Activated CD8-positive, alpha-beta T cell treated with anti-CD3 and anti-CD28 coated beads for 36 hours (primary cell): ENCODE results near the gene MOV10L1. TPM values are rescaled to one million over a fixed set of nuclear protein-coding genes. Genes with fewer than 3 reads are reported as not detected.

Experiments
- ATAC-seq: fragments of 200-7000 bp; cut with Tn5 transposase; one replicate; pipeline ENCODE4 v1.10.0; 2021; ENCODE audit warnings: mild to moderate bottlenecking, moderate library complexity
- CTCF ChIA-PET: fragments of 350-600 bp; sonication (Branson Sonifier 250); formaldehyde crosslinking; loops from one replicate; lab custom pipeline; 2021; ENCODE audit warnings: antibody characterized with exemption; lab: Charles Lee
- POLR2A ChIA-PET: fragments of 350-600 bp; sonication (Branson Sonifier 250); formaldehyde crosslinking; loops from one replicate; lab custom pipeline; 2021; ENCODE audit warnings: antibody characterized with exemption; lab: Charles Lee
- DNase-seq: peaks from one replicate; pipeline ENCODE4 v3.0.0-alpha.2; 2020
- H3K27ac Mint-ChIP-seq: one replicate; pipeline ENCODE4 v1.8.0; 2021; ENCODE audit warnings: mild to moderate bottlenecking, mixed read lengths
- H3K27me3 Mint-ChIP-seq: one replicate; pipeline ENCODE4 v1.8.0; 2021; ENCODE audit warnings: mixed read lengths
- H3K36me3 Mint-ChIP-seq: one replicate; pipeline ENCODE4 v1.8.0; 2021; ENCODE audit warnings: low read depth, mixed read lengths
- H3K4me1 Mint-ChIP-seq: one replicate; pipeline ENCODE4 v1.8.0; 2021; ENCODE audit warnings: low read depth, mixed read lengths
- H3K4me3 Mint-ChIP-seq: one replicate; pipeline ENCODE4 v1.8.0; 2021; ENCODE audit warnings: mild to moderate bottlenecking, moderate library complexity, mixed read lengths
- H3K9me3 Mint-ChIP-seq: one replicate; pipeline ENCODE4 v1.8.0; 2021; ENCODE audit warnings: mixed read lengths
- intact Hi-C: fragments of 100-400 bp; cut with micrococcal nuclease; formaldehyde crosslinking; loops from one replicate; pipeline ENCODE4 v1.10.0; 2022
- total RNA-seq, 2 experiments: library from RNA; stranded (reverse); gene quantifications; one replicate each; pipeline ENCODE4 v1.2.3, GENCODE V29; 2021
- TF ChIP-seq, protein P1 (sequence below): fragments of 200-600 bp; IDR thresholded peaks from one replicate; pipeline ENCODE4 v1.8.0; 2022; ENCODE audit warnings: antibody characterized with exemption, mild to moderate bottlenecking

Gene MOV10L1
- total RNA-seq, 2 experiments from 2014 or later: 0.34 TPM; not detected in 1

DNA sequence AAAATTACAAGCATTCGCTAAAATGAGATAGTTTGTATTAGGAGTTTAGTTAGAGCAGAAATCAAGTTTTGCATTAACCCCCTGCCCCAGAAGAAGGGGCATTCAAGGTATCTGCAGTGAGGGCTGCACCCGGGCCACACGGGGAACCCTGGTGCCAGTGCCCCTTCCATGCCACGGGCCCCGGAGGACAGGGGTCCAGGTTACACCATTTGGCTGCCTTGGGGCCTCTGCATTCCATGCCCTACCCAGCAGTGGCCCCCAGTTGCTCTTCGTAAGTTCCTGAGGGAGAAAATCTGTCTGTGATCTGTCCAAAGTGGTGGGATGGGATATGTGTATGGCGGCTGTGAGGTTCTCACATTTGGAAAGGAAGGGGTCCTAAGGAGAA is 63.9 kb downstream of the MOV10L1 start:
- TF ChIP-seq, protein P1, sequence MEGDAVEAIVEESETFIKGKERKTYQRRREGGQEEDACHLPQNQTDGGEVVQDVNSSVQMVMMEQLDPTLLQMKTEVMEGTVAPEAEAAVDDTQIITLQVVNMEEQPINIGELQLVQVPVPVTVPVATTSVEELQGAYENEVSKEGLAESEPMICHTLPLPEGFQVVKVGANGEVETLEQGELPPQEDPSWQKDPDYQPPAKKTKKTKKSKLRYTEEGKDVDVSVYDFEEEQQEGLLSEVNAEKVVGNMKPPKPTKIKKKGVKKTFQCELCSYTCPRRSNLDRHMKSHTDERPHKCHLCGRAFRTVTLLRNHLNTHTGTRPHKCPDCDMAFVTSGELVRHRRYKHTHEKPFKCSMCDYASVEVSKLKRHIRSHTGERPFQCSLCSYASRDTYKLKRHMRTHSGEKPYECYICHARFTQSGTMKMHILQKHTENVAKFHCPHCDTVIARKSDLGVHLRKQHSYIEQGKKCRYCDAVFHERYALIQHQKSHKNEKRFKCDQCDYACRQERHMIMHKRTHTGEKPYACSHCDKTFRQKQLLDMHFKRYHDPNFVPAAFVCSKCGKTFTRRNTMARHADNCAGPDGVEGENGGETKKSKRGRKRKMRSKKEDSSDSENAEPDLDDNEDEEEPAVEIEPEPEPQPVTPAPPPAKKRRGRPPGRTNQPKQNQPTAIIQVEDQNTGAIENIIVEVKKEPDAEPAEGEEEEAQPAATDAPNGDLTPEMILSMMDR: no peak
- H3K4me3 Mint-ChIP-seq: no peak overlapping the region
- DNase-seq (no peak), ATAC-seq (no peak)
- POLR2A ChIA-PET: no interaction called here
- intact Hi-C loops: no loop called here
- H3K27ac Mint-ChIP-seq: no peak overlapping the region
- peaks cover 2% of the 10 kb centered on the region for H3K27me3 Mint-ChIP-seq
- H3K4me1 Mint-ChIP-seq: peaks cover 2% of the 10 kb centered on the region
- no peaks in the 10 kb centered on the region for H3K9me3 Mint-ChIP-seq
- no peaks in the 10 kb centered on the region for H3K36me3 Mint-ChIP-seq
- CTCF ChIA-PET: interaction anchor here (0.9 kb wide), 1 partner anchor 27 kb away, joined by 3 read pairs; no protein-coding TSS in a partner anchor

DNA sequence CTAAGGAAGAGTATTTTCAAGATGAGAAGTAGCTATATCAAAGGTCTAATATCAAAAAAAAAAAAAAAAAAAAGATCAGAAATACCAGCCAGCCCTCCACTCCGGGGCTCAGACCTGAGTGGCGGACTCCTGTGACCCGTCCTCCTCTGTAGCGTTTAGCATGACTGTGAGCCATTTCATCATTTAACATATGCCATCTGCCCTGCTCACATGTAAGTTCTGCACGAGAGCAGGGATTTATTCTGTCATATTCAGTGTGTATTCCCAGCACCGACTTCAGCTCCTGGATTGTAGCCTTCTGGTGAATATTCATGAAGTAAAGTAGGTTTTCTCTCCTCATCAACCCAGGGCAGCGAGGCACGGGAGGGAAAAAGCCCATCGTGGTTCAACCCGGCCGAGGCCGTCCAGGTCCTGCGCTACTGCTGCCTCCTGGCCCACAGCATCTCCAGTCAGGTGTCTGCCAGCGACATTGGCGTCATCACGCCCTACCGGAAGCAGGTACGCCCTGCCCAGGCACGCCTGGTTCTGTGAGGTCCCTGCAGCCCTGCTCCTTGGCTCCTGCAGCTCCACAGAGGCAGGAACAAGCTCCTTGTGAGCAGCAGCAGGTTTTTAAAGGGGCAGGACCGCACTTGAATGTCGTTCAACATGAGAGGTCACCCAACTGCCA is 68.0 kb downstream of the MOV10L1 start:
- POLR2A ChIA-PET: no interaction called here
- CTCF ChIA-PET: interaction anchor here (1.7 kb wide), 1 partner anchor 9 kb away, joined by 4 read pairs; no protein-coding TSS in a partner anchor
- H3K27ac Mint-ChIP-seq: no peak overlapping the region
- ATAC-seq (no peak), DNase-seq (no peak)
- peaks cover 7% of the 10 kb centered on the region for H3K27me3 Mint-ChIP-seq
- H3K4me3 Mint-ChIP-seq: no peak overlapping the region
- TF ChIP-seq, protein P1: no peak
- intact Hi-C loops: no loop called here
- H3K4me1 Mint-ChIP-seq: no peaks in the 10 kb centered on the region
- no peaks in the 10 kb centered on the region for H3K9me3 Mint-ChIP-seq
- H3K36me3 Mint-ChIP-seq: no peaks in the 10 kb centered on the region

DNA sequence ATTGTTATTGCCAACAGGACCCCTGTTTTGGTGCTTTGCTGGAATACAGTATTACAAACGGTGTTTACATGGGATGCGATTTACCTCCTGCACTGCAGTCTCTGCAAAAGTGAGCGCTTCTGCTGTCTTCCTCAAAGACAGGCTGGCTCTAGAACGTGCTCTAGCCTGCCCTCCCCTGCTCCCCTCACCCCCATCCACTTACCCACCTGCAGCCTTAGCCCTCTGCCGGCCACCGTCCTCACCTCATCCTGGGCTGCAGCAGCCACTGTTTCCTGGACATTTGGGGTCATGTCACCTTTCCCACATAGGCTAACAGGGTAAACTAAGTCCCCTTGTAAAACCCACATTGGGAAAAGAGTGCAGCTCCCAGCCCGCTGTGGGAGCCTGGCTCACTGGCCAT is 71.1 kb downstream of the MOV10L1 start:
- H3K27ac Mint-ChIP-seq: no peak overlapping the region
- no peaks in the 10 kb centered on the region for H3K4me1 Mint-ChIP-seq
- ChIA-PET CTCF (no interaction called here), POLR2A (no interaction called here)
- H3K36me3 Mint-ChIP-seq: no peaks in the 10 kb centered on the region
- DNase-seq (no peak), ATAC-seq (no peak)
- peaks cover 9% of the 10 kb centered on the region for H3K27me3 Mint-ChIP-seq
- no peak overlapping the region for H3K4me3 Mint-ChIP-seq
- TF ChIP-seq, protein P1: no peak
- no peaks in the 10 kb centered on the region for H3K9me3 Mint-ChIP-seq
- intact Hi-C loops: no loop called here

DNA sequence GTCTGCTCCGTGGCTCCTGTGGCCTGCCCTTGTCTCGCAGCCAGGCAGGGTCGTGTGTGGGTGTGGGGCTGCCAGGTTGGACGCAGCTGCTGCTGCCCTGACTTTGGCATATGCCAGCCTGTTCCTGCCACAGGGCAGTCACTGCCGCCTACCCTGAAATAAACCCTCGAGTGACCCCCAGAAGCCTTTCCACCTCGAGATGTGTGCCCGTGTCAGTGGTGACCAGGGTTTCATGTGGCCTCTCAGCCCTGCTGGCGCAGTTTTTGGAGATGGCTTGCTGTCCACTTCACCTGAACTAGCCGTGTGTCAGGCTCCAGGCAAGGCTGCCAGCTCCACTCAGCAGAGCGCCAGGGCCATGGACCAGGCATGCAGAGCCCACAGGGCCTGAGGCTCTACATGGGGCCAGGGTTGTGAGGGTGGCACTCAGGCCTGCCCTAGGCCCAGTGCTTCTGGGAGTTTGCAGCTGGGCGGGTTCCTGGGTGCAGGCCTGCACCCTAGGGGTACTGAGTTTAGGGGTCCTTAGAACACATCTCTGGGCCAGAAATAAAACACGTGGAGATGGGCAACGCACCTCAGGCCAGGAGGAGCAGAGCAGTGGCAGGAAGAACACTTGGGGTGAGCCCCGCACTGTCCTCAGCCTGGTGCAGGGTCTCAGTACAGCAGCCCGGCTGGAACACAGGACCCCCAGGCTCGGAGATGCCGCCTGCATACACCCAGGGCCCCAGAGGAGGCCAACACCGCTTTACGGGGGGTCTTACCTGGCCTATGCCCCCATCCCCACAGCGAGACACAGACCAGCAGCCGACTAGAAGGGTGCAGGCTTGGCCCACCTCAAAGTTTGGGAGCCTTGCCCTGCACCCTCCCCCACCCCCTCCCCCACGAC is 71.9 kb downstream of the MOV10L1 start:
- Mint-ChIP-seq H3K36me3 (no peaks in the 10 kb centered on the region), H3K27me3 (peaks cover 9% of the 10 kb centered on the region), H3K27ac (no peak overlapping the region), H3K4me1 (no peaks in the 10 kb centered on the region), H3K9me3 (no peaks in the 10 kb centered on the region), H3K4me3 (no peak overlapping the region)
- CTCF ChIA-PET: no interaction called here
- POLR2A ChIA-PET: interaction anchor here (0.6 kb wide), 1 partner anchor 9 kb away, joined by 3 read pairs; no protein-coding TSS in a partner anchor
- intact Hi-C loops: no loop called here
- no peak for DNase-seq
- ATAC-seq: no peak
- TF ChIP-seq, protein P1: no peak
